OCI-LY3 (cell line): ENCODE data around the gene JAM3.

Source experiments
- CTCF ChIP-seq: fragments of 200-600, 300-600 bp; sonication (generic); IDR thresholded peaks from 2 replicates; pipeline ENCODE4 v1.5.1; 2014; ENCODE audit warnings: antibody characterized with exemption, low read length, low read depth
- EZH2phosphoT487 ChIP-seq: fragments of 200-600 bp; shearing (Covaris generic); IDR thresholded peaks from 2 replicates; pipeline ENCODE4 v1.6.1; 2018; ENCODE audit warnings: antibody characterized with exemption, mixed run types, low read depth

- no peak for TF ChIP-seq CTCF
- no peak for TF ChIP-seq EZH2phosphoT487
Measured at GRCh38 chr11:134178032-134178674, 109.3 kb downstream of the JAM3 start.
